GM18502 (cell line): ENCODE measurements around the gene MMP24.

ENCODE experiments used
- ATAC-seq: cut with Tn5 transposase; IDR thresholded peaks from one replicate; pipeline ENCODE4 v1.9.1; 2021; ENCODE audit warnings: mild to moderate bottlenecking; ENCODE audit not compliant: unreplicated experiment, poor library complexity

The MMP24 gene

DNA sequence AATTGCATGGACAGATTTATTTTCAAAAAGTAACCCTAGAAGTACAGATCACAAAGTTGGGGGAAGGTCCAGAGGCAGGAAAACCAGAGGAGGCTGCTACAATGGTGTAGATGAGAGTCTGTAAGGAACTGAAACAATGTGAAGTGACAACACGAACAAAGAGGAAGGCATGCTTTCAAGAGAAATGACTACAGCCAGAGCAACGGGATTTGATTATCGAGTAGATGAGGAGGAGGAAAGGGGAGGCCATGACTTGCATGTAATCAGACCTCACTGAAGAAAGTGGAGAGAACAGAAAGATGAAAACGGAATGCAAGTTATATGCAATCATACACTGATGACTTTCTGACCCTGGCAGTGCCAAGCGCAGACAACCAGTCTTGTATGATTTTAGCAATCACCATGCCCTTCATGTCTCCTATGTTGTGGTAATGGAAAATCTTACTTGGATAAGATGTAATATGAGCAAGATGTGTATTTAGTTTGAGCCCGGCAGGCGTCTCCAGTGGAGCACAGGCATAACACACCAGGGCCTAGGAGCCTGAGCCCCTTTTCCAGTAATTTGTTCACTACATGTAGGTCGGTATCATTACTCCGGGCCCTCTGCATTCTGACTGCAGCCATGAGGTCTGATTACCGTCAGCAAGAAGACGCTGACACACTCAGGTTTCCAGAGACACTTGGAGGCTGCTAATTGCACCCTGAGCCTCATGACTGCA lies 99.7 kb downstream of the MMP24 start:
- no peak for ATAC-seq
